HG02763 (cell line): Measurements from ENCODE around the gene POLR1A.

Experiments used
- ATAC-seq: cut with Tn5 transposase; IDR thresholded peaks from one replicate; pipeline ENCODE4 v1.9.1; 2021; ENCODE audit warnings: mild to moderate bottlenecking, moderate library complexity; ENCODE audit not compliant: unreplicated experiment

POLR1A gene

DNA sequence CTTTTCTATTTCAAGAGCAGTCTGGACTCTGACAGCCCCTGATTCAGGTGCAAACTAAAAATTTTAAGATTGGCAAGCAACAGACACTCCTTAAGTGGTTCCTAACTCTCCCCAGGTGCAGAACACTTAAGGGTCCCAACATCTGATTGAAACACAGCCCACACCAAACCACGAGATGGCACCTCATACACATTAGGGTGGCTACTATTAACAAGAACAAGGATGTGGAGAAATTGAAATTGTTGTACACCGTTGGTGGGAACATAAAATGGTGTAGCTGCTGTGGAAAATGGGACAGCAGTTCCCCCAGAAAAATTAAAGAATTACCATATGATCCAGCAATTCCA is 82.3 kb downstream of the POLR1A start:
- peak; percentile 33 for ATAC-seq

DNA sequence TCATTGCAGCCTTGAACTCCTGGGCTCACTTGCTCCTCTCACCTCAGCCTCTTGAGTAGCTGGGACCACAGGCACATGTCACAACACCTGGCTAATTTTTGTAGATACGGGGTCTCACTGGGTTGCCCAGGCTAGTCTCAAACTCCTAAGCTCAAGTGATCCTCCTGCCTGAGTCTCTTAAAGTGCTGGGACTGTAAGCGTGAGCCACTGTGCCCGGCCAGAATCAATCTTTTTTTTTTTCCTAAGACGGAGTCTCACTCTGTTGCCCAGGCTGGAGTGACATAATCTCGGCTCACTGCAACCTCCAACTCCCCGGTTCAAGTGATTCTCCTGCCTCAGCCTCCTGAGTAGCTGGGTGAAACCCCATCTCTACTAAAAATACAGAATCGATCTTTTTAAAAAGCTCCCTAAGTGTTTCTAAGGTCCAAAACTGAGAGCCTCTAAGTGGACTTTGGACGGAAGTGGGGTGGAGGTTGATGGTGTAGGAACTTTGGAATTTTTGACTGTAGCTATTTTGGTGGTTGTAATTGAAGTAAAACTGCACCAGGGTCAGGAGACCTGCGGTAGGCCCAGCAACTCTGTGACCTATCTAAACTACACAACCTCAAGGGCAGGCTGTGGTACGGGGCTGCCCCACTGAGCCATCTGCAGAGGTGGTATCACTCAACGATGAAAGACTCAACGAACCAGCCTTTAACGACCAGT is 82.9 kb downstream of the POLR1A start:
- ATAC-seq = peak; percentile 65

- no peak for ATAC-seq
These were observed 84.0 kb downstream of the POLR1A start for GRCh38 chr2:86021396-86022378.

GRCh38 chr2:86020984-86021383 is 84.7 kb downstream of the POLR1A start:
- ATAC-seq = no peak

DNA sequence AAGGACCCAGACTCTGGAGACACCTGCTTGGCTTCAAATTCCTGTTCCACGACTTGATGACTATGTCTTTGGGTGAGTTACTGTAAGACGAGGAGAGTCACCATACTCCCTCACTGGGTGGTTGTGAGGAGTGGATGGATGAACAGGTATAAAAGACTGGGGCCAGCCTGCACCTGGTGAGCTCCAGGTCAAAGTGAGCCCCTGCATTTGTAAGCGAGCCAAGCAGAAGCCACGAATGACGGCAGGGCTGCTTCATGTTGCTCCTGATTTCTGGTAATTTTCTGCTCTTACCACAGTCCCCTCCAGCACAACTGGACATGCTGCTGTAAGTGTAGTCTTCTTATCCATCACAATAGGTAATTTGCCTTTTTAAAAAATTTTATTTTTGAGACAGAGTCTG is 86.6 kb downstream of the POLR1A start:
- no peak for ATAC-seq

GRCh38 chr2:86017901-86018896 is 87.5 kb downstream of the POLR1A start:
- no peak for ATAC-seq

GRCh38 chr2:86016581-86016980 is 89.1 kb downstream of the POLR1A start:
- no peak for ATAC-seq

GRCh38 chr2:86015699-86016098 is 90.0 kb downstream of the POLR1A start:
- no peak for ATAC-seq

GRCh38 chr2:86015006-86015405 is 90.7 kb downstream of the POLR1A start:
- ATAC-seq = no peak

DNA sequence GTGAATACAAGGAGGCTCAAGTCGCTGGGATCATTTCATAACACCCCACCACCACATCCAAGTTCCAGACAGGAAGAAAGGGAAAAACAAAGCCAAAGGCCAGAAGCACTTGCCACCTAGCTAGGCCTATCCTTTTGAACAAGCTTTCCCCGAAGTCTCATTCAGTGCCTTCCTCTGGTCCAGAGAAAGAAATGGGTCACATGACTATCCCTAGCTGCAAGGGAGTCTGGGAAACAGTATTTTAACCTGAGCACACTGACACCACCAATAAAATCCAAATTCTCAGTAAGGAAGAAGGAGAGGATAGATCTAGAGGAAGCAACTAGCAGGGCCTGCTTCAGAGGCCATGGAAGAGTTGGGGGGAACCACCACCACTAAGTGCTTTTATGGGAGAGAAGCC is 91.2 kb downstream of the POLR1A start:
- no peak for ATAC-seq

DNA sequence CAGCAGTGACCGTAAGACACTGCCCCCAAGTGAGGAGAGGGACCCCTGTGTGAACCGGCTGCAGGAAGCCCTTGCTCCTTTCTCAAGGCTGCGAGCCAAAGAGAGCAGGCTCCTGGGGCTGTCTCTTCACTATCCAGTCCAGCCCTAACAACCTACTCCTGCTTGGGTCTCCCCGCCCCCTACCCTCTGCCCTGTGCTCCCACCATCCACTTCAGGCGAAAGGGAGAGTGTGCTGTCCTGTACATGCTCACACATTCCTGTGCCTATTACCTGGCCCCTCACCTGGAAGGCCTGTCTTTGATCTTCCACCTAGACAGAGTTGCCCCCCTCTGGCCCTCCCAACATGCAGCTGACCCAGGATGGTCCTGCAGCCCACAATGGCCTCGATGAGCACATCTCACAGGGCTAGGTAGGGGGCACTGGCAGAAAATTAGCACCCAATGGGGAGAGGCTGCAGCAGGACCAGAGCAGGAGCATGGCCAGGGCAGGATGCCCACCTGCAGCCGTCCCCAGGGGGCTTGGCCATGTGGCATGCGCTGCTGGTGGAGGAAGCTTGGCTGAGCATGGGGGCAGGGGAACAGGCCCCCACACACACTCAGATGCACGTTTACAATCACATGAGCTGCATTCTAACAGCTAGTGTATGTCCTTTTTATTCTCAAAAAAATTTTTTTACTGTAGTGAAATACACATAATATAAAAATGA is 93.5 kb downstream of the POLR1A start:
- no peak for ATAC-seq

DNA sequence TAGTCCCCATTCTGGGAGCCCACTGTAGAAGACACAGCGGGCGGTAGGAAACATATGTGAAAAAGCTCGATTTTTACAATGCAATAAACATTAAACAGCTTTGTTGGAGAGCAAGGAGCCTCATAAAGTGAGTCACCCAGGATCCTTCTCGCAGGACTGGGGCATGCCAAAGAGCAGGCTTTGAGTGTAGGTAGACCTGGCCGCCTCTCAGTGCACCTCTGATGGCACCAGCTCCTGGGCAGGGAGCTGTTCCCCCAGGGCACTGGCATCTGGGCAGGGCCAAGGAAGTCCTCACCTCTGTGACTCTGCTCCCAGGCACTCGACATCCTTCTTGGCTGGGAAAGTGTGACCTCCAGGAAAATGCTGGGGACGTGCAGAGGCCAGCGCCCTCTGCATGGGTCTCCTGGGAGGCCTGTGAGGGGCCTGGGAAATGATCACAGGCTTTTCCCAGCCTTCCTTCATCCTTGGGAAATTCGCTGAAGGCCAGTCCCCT is 94.2 kb downstream of the POLR1A start:
- ATAC-seq = no peak

- no peak for ATAC-seq
These were observed 95.6 kb downstream of the POLR1A start for GRCh38 chr2:86010083-86010482.

- ATAC-seq = no peak
These were observed 99.2 kb downstream of the POLR1A start for GRCh38 chr2:86006524-86006923.

GRCh38 chr2:86003967-86004366 is 101.7 kb downstream of the POLR1A start:
- ATAC-seq = no peak

DNA sequence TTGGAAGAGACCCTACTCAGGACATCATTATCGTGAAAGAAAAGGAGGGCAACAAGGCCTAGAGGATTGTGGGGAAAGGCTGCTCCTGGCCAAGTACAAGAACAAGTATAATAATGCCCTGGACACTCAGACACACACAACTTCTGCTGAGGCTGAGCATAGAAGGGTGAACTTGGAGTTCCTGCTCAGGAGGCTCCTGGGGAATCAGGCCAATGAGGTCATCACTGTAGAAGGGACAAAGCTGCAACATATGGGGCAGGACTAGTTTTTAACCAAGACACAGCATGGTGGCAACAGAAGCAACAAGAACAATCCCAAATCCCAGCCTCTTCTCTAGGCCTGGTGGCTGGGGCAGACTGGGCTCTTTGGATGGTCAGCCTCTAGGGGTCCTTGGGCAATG is 102.6 kb downstream of the POLR1A start:
- no peak for ATAC-seq

DNA sequence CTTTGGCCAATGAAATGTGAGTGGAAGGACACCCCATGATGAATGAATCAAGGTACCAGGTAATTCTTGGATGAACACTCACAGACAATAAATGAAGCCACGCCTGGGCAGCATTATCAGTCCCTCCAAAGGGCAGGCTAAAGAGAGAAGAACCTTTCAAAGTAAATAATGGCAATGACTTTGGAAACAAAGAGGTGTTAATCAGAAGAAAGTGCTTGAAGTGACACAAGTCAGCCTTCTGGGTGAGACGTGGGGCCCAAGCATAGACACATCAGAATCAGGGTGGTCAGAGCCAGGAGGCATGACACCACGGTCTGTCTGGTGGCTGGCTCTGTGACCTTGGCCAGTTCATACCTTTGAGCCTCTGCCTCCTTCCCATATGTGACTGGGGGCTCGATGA is 103.3 kb downstream of the POLR1A start:
- no peak for ATAC-seq

DNA sequence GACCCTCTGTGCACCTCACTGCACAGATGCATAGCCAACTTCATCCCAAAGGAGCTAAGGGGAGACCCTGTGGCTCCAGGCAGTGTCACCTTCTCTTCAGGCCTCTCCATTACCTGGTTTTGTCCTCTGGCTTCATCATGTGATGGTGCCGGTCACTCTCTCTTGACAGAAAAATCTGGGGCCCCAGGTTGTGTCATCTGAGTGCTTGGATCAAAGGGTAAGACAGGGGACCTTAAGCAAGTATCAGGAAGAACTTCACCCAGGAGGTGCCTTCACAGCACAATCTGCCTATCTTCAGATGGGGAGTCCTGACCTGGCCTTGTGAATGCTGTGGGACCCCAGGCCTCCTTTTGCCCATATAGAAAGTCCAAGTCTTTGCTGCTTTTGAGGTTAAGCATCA is 104.4 kb downstream of the POLR1A start:
- no peak for ATAC-seq

GRCh38 chr2:86000938-86001312 is 104.8 kb downstream of the POLR1A start:
- ATAC-seq = no peak
